OCI-LY1 (cell line): ENCODE measurements around the gene ZFP91.

Source experiments
- EZH2 ChIP-seq: fragments of 200-600 bp; sonication (generic), shearing (Covaris generic); IDR thresholded peaks from 2 replicates; pipeline ENCODE4 v1.8.0; 2017; ENCODE audit warnings: borderline replicate concordance, mixed run types, mild to moderate bottlenecking, antibody characterized with exemption, low read length, moderate library complexity, mixed read lengths
- TF ChIP-seq, protein P1 (sequence below): fragments of 200-600 bp; sonication (generic), shearing (Covaris generic); IDR thresholded peaks from 2 replicates; pipeline ENCODE4 v1.5.1; 2017; ENCODE audit warnings: mild to moderate bottlenecking, antibody characterized with exemption, low read length, moderate library complexity, mixed read lengths

DNA sequence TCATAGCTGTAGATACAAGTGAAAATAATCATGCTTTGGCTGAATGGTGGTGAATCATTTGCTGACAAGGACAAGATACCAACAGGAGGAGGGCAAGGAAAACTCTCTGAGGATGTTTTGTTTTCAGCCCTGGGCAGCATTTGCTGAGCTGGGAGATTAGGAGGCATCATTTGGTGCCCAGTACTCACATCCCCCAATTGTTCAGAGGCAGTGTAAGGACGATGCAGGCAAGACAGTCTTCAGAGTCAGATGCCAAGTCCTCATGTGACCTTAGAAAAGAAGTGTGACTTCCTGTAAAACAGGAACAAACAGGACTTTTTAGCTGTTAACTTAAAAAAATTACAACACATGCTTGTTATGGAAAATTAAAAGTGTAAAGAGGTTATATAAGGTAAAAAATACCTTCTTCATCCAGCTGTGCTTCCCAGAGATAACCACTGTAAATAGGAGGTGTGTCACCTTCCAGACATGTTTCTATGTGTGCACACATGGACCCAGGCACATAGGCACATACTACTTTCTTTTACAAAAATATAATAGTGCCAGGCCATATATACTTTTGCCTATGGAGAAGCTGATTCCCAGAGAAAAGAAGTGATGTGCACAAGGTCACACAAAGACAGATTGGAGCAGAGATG, 61.6 kb downstream of the ZFP91 start:
- TF ChIP-seq, protein P1, sequence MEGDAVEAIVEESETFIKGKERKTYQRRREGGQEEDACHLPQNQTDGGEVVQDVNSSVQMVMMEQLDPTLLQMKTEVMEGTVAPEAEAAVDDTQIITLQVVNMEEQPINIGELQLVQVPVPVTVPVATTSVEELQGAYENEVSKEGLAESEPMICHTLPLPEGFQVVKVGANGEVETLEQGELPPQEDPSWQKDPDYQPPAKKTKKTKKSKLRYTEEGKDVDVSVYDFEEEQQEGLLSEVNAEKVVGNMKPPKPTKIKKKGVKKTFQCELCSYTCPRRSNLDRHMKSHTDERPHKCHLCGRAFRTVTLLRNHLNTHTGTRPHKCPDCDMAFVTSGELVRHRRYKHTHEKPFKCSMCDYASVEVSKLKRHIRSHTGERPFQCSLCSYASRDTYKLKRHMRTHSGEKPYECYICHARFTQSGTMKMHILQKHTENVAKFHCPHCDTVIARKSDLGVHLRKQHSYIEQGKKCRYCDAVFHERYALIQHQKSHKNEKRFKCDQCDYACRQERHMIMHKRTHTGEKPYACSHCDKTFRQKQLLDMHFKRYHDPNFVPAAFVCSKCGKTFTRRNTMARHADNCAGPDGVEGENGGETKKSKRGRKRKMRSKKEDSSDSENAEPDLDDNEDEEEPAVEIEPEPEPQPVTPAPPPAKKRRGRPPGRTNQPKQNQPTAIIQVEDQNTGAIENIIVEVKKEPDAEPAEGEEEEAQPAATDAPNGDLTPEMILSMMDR = no peak
- no peak for TF ChIP-seq EZH2
